Activated B cell treated with CpG ODN at 0.5 μM for 24 hours (primary cell): ENCODE data around the gene NDUFB3. TPM values are rescaled to one million over a fixed set of nuclear protein-coding genes. Genes with fewer than 3 reads are reported as not detected.
A peak's percentile ranks its signal among the peaks of the same experiment; 100 is the strongest.

ENCODE experiments used
- ATAC-seq: fragments of 200-7000 bp; cut with Tn5 transposase; one replicate; pipeline ENCODE4 v1.10.0; 2021; ENCODE audit warnings: low read depth, mild to moderate bottlenecking, moderate library complexity
- CTCF ChIA-PET: fragments of 350-600 bp; sonication (Branson Sonifier 250); formaldehyde crosslinking; loops from one replicate; lab custom pipeline; 2021; ENCODE audit warnings: antibody characterized with exemption; lab: Charles Lee
- POLR2A ChIA-PET: fragments of 350-600 bp; sonication (Branson Sonifier 250); formaldehyde crosslinking; loops from one replicate; lab custom pipeline; 2021; ENCODE audit warnings: antibody characterized with exemption; lab: Charles Lee
- DNase-seq: peaks from one replicate; pipeline ENCODE4 v3.0.0; 2022
- H3K27ac Mint-ChIP-seq: one replicate; pipeline ENCODE4 v1.8.0; 2020; ENCODE audit warnings: mixed read lengths
- H3K27me3 Mint-ChIP-seq: one replicate; pipeline ENCODE4 v1.8.0; 2021; ENCODE audit warnings: mixed read lengths
- H3K36me3 Mint-ChIP-seq: one replicate; pipeline ENCODE4 v1.8.0; 2021; ENCODE audit warnings: low read depth, mixed read lengths
- H3K4me1 Mint-ChIP-seq: one replicate; pipeline ENCODE4 v1.8.0; 2021; ENCODE audit warnings: mixed read lengths
- H3K4me3 Mint-ChIP-seq: one replicate; pipeline ENCODE4 v1.8.0; 2020; ENCODE audit warnings: mild to moderate bottlenecking, mixed read lengths
- H3K9me3 Mint-ChIP-seq: one replicate; pipeline ENCODE4 v1.8.0; 2020; ENCODE audit warnings: mixed read lengths
- intact Hi-C: fragments of 100-400 bp; cut with micrococcal nuclease; formaldehyde crosslinking; loops from one replicate; pipeline ENCODE4 v1.15.1; 2024
- total RNA-seq: library from RNA; stranded (reverse); gene quantifications from 2 replicates; pipeline ENCODE4 v1.2.3, GENCODE V29; 2022
- TF ChIP-seq, protein P1 (sequence below): fragments of 200-600 bp; IDR thresholded peaks from one replicate; pipeline ENCODE4 v1.8.0; 2022; ENCODE audit warnings: antibody characterized with exemption, mild to moderate bottlenecking

Gene NDUFB3
- total RNA-seq, 1 donor from 2014 or later, result 85.4 TPM

DNA sequence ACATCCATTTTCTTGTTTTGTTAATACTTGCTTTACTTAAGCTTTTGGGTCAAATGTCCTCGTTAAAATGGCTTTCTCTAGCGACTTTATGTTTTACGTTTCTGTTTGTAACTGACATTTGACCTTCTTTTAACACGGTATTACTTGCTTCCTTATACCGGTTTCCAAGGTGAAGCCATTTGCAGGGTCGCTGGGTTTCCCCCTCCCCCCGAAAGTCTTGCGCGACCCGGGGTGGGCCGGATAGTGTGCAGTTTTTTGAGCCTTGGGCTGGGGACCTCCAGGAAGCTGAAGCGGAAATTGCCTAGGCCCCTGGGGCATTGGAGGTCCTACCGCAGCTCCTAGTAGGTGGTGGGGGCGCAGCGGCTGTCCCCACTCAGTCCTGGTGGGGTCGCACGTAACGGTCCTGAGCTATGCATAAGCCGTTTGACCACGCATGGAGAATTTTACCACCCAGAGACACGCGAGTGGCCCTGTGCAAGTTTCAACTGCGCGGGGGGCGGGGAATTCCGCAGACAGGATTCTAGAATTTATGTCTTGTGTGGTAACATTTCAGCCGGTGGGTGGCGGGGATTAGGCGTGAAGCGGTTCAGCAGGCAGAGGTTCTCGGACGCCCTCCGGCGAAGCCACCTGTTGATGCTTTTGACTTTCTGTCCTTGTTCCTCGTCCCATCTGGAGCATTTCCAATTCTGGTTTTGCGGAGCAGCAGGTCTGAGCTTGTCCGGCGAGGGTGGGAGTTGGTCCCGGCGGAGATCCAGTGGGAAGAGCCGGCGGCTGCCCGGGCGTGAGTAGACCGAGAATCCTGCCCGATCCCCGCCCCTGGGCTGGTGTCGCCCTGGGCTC is 46.5 kb downstream of the NDUFB3 start:
- Mint-ChIP-seq H3K27ac (peak overlapping the region; percentile 99), H3K27me3 (no peaks in the 10 kb centered on the region), H3K4me1 (peaks cover 77% of the 10 kb centered on the region), H3K9me3 (no peaks in the 10 kb centered on the region), H3K36me3 (peaks cover 52% of the 10 kb centered on the region), H3K4me3 (peak overlapping the region; percentile 100)
- CTCF ChIA-PET, result interaction anchor here (0.7 to 4.9 kb wide), 19 partner anchors 10 to 155 kb away, joined by 3 to 51 read pairs (median 7); partner anchors contain the start of genes CASP10 and ORC2
- DNase-seq (peak; percentile 78), ATAC-seq (peak; percentile 70)
- TF ChIP-seq, protein P1, sequence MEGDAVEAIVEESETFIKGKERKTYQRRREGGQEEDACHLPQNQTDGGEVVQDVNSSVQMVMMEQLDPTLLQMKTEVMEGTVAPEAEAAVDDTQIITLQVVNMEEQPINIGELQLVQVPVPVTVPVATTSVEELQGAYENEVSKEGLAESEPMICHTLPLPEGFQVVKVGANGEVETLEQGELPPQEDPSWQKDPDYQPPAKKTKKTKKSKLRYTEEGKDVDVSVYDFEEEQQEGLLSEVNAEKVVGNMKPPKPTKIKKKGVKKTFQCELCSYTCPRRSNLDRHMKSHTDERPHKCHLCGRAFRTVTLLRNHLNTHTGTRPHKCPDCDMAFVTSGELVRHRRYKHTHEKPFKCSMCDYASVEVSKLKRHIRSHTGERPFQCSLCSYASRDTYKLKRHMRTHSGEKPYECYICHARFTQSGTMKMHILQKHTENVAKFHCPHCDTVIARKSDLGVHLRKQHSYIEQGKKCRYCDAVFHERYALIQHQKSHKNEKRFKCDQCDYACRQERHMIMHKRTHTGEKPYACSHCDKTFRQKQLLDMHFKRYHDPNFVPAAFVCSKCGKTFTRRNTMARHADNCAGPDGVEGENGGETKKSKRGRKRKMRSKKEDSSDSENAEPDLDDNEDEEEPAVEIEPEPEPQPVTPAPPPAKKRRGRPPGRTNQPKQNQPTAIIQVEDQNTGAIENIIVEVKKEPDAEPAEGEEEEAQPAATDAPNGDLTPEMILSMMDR, result no peak
- intact Hi-C loops, result loop anchor here (1.0 to 5.0 kb wide), 16 partner anchors 9 to 664 kb away; partner anchors contain the start of genes ALS2, BZW1, CLK1 and HYCC2
- POLR2A ChIA-PET, result interaction anchor here (0.5 to 5.2 kb wide), 28 partner anchors 10 to 405 kb away, joined by 3 to 147 read pairs (median 6); partner anchors contain the start of genes CASP10, CASP8, CLK1 and HYCC2

DNA sequence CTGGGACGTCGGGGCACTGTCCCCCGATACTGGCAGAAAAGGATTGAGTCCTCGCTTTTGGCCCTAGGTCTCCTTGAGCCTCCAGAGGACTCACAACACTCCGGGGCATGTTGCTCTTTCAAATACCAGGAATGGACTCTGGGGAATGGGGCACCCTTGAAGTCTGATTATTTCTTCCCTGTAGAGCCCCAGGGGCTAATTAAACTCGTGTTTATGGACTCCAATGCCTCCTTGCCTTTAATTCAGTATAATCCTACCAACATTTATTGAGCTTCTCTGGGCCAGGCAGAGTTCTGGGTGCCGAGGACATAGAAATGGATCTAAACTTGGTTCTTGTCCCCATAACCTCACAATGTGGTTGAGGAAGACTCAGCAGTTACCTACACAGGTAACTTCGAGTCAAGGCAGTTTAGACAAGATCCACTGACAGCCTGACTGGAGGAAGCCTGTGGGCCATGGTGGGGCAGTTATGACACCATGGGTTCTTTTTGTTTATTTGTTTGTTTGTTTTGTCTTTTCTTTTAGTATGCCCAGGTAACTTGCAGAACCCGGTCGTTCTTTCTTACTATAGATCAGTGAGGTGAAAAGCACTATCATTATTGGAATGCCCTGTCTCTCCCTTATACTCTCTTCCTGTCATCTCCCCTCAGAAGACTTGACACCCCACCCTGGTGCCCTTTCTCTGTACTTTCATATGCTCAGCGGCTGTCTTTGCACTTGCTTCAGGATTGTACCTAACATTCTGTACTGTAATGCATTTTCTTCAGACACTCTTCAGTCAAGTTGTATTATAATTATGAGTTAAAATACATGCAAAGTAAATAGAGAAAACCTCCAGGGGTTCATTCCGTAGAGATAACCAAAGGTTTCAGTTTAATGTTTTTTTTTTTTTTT is 47.4 kb downstream of the NDUFB3 start:
- TF ChIP-seq, protein P1, result no peak
- POLR2A ChIA-PET, result interaction anchor here (0.5 to 5.2 kb wide), 20 partner anchors 11 to 332 kb away, joined by 3 to 147 read pairs (median 14); partner anchors contain the start of genes CASP10, CASP8, CLK1 and HYCC2
- no peaks in the 10 kb centered on the region for H3K27me3 Mint-ChIP-seq
- DNase-seq (no peak), ATAC-seq (peak; percentile 2)
- peaks cover 58% of the 10 kb centered on the region for H3K36me3 Mint-ChIP-seq
- no peaks in the 10 kb centered on the region for H3K9me3 Mint-ChIP-seq
- H3K27ac Mint-ChIP-seq, result peak overlapping the region; percentile 99
- CTCF ChIA-PET, result interaction anchor here (0.7 to 4.9 kb wide), 14 partner anchors 9 to 113 kb away, joined by 3 to 51 read pairs (median 8); partner anchors contain the start of gene CASP10
- intact Hi-C loops, result loop anchor here (1.0 to 5.0 kb wide), 16 partner anchors 8 to 663 kb away; partner anchors contain the start of genes ALS2, BZW1, CLK1 and HYCC2
- H3K4me3 Mint-ChIP-seq, result peak overlapping the region; percentile 100
- H3K4me1 Mint-ChIP-seq, result peaks cover 81% of the 10 kb centered on the region

DNA sequence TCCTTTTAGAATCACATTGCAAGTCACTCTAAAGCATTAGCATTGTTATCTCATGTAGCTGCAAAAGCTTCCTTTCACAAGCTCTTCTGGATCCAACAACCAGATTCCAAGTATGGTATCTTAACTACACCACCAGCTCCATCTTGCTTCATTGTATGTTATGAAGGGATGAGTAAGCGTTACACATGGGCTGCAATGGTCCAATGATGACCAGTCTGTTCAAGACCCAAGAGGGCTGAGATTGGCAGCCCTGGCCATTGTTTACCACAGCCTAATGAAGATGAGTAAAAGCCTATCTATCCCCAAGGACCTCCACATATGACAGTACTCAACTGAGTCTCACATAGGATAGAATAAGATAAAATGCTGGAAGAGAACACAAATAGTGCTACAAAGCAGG is 50.5 kb downstream of the NDUFB3 start:
- ATAC-seq, result no peak
- no peak for DNase-seq
- Mint-ChIP-seq H3K27ac (peak overlapping the region; percentile 96), H3K9me3 (no peaks in the 10 kb centered on the region), H3K4me1 (peaks cover 85% of the 10 kb centered on the region), H3K27me3 (no peaks in the 10 kb centered on the region), H3K4me3 (peak overlapping the region; percentile 100), H3K36me3 (peaks cover 53% of the 10 kb centered on the region)
- TF ChIP-seq, protein P1, result no peak
- POLR2A ChIA-PET, result interaction anchor here (0.6 to 1.5 kb wide), 3 partner anchors 87 to 159 kb away, joined by 3 to 8 read pairs (median 5); no protein-coding TSS in a partner anchor
- CTCF ChIA-PET, result interaction anchor here (1.0 to 1.7 kb wide), 3 partner anchors 36 to 110 kb away, joined by 3 to 10 read pairs (median 5); partner anchors contain the start of genes HYCC2 and NDUFB3
- intact Hi-C loops, result no loop called here

DNA sequence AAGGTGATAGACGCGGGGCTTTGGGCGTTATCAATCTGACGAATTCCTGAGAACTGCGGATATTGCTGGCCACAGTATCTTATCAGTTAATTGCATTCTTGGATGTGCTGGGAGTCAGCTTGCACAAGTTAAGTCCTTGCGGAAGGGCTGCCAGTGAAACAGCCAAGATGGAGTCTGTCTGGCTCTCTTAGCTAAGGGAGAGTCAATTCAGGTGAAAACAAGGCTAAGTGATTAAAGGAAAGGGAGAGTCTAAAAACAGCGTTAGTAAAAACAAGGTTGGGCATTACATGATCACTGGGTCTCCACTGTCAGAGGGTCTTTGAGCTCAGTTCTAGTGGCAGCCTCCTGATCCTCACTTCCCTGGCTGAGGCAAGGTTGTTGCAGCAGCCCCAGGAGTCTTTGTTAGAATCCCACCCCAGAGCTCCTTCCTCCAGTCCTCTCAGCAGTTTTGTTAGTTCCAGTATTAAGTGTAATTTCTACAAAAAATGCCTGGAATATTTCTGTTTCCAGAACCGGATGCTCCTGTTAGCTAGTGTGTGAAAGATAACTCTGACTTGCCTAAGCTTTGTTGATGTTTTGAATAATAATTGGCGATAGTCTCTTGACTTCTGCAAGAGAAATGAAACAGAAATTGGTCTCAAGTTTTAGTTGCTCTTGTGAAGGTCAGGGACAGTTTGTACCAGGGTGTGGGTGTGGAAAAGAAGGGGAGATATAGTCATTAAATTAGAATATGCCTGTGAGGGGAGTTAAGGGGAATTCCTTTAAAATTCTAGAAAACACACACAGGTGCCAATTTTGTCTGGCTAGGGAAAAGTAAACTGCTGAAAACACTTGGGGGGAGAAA is 54.7 kb downstream of the NDUFB3 start:
- Mint-ChIP-seq H3K36me3 (peaks cover 48% of the 10 kb centered on the region), H3K4me1 (peaks cover 92% of the 10 kb centered on the region), H3K27ac (peak overlapping the region; percentile 96), H3K27me3 (no peaks in the 10 kb centered on the region), H3K9me3 (no peaks in the 10 kb centered on the region), H3K4me3 (peak overlapping the region; percentile 83)
- intact Hi-C loops, result loop anchor here (1.0 to 2.0 kb wide), 3 partner anchors 8 to 56 kb away; partner anchors contain the start of gene HYCC2
- TF ChIP-seq, protein P1, result no peak
- ATAC-seq (peak; percentile 41), DNase-seq (no peak)
- POLR2A ChIA-PET, result interaction anchor here (0.5 to 1.4 kb wide), 9 partner anchors 14 to 262 kb away, joined by 3 to 8 read pairs (median 5); partner anchors contain the start of genes CASP10, CLK1, NIF3L1 and PPIL3
- CTCF ChIA-PET, result interaction anchor here (0.7 to 1.4 kb wide), 5 partner anchors 16 to 57 kb away, joined by 3 to 4 read pairs (median 3); partner anchors contain the start of genes CASP10, HYCC2 and NDUFB3
